SIG-M5 (cell line): ENCODE measurements around the gene MYO3B.

Experiments
- DNase-seq: peaks from one replicate; lab custom pipeline; 2025; lab: John Stamatoyannopoulos, UW

MYO3B gene

DNA sequence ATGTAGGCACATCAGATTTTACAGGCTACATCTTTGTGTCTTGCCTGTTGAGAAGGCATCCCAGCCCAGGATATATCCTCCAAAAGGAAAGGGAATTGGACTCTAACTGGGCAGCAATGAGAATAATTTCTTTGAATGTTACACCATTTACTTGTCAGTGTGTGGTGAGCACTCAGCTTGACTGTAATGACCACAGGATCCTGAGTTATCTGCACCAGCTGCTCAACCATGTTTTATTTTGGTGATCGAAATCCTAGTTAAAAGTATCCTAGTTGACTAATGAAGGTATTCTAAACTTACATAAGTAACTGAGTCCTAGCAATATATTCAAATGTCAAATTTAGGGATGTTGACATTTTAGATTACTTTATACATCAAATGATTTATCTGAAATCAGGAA is 123.0 kb downstream of the MYO3B start:
- DNase-seq: no peak

DNA sequence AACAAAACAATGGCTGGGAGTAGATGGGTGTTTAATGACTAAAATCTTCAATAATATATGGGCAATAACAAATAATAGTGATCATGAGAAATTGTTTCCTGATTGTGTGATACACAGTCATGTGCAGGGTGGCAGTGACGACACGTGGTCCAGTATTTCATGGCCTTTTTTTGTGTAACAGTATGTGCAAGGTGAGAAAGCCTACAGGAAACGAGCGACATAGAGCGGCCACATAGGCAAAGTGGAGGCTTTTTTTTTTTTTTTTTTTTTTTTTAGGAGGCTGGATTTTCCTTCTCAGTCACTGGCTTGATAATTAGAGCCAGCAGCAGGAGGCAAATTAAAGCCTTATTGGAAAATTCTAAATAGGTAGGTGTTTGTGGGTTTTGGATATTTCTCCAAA is 123.7 kb downstream of the MYO3B start:
- no peak for DNase-seq

DNA sequence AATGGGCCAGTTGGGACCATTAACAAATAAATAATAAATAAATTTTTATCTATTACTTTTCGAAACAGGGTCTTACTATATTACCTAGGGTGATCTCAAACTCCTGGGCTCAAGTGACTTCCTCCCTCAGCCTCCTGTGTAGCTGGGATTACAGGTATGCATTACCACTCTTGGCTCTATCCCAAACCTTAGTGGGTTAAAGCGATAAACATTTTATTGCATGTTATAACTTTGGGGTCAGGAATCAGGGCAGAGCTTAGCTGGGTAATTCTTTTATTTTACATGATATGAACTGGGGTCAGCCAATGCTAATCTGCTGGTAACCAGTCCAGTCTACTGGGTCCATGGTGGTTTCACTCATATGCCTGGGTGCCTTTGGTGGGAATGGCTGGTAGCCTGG is 127.8 kb downstream of the MYO3B start:
- DNase-seq: no peak

DNA sequence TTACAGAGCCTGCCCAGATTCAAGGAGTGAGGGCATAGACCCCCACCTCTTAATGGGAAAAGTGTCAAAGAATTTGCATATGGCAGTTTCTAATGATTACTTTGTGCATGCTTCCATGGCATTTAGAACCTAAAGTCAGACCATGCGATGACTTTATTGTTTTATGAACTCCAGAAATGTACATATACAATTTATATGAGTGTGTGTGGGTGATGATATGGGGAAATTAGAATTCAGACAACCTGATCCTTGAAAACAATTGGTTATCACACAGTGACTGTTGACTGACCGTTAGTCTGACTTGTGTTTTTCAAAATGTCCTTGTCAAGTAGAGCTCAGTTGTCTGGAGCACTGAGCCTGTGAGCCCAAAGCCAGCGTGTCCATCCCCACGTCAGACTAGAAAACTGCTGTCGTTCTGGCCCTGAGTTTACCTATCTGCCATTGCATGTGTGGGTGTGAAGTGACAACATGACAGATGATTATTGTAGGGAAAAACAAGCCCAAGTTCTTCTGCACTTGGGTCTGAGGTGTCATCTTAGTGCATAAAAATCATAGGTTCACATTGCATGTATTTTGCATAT is 128.4 kb downstream of the MYO3B start:
- DNase-seq: no peak

DNA sequence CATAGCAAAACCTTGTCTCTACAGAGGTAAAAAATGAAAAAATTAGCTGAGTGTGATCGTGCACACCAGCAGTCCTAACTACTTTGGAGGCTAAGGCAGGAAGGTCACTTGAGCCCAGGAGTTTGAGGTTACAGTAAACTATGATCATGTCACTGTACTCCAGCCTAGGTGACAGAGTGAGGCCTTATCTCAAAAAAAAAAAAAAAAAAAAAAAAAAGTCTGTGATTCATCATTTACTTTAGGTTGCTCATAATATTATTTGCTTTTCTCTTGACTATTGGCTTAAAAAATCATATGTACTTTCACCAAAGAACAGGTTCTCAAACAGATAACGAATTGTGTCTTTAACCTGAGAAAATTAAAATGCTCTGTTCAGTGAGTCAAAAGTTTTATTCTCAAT is 129.1 kb downstream of the MYO3B start:
- no peak for DNase-seq

DNA sequence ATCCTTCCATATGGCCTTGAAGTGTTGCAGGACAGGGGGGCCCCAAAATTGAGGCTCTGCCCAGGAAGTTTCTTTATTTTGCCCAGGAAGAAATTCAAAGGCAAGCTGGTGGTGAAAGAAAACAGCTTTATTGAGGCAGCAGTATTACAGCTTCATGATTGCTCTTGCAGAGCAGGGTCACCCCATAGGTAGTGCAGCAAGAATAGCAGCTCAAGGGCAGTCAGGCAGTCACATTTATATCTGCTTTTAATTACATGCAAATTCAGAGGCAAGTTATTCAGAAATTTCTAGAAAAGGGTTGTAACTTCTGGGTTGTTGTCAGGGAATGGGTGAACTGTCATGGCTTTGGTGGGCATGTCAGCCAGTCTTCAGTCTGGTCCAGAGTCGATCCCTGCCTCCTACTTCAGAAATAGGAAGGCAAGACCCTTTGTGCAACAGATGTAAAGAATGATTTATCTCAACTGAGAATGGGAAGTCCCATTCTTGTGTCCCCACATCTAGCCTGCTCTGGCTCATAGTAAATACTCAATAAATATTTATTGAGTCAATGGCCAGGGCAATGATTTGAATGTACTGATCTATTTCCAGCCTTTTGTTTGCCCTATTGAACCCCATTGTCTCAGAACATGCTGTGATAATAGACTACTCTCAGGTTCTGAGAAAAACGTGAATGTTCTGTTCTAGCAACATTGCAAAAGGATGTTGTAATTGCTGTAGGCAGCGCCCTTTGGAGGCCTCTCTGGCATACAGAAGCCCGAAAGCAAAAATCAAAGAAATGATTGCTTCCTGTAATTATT is 129.8 kb downstream of the MYO3B start:
- no peak for DNase-seq

DNA sequence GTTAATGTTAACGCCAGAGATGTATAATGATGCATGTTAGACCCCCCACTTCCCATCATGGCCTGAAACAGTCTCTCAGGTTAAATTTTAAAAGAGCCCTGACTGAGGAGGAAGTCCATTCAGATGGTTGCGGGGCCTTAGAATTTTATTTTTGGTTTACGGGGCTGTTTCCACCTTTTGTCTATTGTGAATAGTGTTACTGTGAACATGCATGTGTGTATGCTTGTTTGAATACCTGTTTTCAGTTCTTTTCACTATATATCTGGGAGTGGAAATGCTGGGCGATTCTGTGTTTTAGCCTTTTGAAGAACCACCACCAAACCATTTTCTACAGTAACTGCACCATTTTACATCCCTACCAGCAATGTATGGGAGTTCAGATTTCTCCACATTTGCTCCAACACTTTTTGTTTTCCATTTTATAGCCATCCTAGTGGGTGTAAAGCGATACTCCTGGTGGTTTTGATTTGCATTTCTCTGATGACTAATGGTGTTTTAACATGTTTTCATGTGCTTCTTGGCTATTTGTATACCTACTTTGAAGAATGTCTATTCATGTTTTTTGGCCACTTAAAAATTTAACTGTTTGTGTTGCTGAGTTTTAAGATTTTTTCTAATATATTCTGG is 133.0 kb downstream of the MYO3B start:
- DNase-seq: no peak

DNA sequence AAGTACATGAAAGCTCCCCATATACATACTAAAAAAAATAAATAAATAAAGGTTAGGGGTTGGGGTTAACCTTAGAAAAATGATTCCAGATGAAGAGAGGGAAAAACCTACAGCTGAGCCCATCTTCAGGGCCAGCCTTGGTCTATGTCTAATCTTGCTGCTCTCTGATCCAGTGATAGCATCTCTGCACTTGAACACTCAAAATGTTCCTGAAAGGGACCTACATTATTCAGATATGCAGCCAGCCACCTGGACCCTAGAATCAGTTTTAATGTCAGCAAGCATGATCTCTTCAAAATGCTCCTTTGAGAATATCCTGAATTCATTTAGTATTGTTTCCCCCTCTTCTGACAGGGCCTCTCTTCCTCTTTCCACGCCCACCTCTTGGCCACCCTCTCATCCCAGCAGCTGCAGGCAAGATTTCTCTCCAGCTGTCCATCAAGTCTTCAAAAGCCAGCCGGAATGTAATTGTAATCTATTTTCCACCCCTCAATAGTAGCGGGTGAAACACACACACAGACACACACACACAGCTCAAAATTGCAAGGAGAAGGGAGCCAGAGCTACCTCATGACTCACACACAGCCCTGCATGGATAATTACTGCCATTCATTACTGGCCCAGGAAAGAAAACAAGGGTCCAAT is 135.5 kb downstream of the MYO3B start:
- no peak for DNase-seq

DNA sequence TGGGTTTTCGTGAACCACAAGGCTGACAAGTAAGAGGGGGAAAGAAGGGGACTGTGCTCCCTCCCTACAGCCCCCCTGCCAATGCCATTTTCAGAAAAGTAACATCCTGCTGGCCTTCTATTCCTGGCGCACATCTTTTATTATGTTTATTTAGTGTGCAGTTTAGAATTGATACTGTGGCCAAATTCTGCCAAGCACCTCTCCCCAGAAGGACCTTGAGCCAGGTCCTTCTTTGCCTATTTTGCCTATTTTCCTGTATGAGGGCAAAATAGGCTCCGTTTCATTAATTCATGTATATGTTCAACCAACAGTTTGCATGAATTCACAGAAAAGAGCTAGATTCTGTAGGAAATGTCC is 136.0 kb downstream of the MYO3B start:
- DNase-seq: no peak

DNA sequence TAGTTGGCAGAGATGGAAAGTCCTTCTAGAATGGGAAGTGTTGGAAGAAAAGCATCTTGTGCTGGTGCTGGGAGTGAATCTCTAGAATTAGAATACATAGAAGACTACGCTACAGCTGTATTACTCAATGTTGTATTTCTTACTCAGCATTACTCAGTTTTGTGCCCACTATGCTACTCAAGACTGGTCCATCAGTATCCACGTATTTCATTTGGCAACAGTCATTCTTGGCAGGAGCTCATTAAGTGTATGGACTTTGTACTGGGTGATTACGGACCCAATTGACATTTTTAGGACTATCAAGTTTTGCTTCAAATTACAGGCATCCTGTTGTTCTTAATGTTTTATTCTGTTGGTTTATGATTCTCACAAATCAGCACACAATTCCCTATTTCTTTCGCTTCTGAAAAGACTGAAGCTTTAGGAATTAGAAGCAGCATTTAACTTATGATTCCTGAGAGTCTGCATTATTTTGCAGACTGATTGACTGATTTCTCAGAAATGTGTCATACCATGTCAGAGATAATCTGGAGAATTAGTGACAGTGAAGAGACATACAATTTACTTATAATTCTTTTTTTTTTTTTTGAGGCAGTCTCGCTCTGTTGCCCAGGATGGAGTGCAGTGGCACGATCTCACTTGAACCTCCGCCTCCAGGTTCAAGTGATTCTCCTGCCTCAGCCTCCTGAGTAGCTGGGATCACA is 136.9 kb downstream of the MYO3B start:
- no peak for DNase-seq

DNA sequence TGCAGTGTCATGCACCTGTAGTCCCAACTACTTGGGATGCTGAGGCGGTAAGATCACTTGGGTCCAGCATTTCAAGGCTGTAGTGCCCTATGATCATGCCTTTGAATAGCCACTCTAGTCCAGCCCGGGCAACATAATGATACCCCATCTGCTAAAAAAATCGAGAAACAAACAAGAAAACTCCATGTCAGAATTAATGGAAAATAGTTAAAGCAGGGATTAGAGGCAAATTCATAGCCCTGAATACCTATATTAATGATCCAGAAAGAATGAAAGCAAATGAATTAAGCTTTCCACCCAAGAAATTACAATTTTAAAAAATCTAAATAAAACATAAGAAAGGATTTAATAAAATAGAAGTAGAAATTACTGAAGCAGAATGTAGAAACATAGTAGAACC is 143.0 kb downstream of the MYO3B start:
- DNase-seq: no peak

DNA sequence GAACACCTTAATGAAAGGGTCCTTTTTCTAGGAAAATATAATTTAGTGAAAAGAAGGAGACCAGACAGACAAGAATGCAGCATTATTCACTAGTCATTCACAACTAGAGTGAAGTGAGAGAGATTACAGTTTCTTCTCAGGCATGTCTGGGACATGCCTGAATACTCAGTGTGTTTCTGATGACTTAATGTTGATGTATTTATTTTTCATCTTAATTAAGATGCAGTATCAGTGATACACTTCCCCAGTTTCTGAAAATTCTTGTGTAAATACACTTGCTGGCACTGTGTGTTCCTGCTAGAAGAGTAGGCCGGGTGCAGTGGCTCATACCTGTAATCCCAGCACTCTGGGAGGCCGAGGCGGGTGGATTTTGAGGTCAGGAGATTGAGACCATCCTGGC is 143.6 kb downstream of the MYO3B start:
- no peak for DNase-seq

DNA sequence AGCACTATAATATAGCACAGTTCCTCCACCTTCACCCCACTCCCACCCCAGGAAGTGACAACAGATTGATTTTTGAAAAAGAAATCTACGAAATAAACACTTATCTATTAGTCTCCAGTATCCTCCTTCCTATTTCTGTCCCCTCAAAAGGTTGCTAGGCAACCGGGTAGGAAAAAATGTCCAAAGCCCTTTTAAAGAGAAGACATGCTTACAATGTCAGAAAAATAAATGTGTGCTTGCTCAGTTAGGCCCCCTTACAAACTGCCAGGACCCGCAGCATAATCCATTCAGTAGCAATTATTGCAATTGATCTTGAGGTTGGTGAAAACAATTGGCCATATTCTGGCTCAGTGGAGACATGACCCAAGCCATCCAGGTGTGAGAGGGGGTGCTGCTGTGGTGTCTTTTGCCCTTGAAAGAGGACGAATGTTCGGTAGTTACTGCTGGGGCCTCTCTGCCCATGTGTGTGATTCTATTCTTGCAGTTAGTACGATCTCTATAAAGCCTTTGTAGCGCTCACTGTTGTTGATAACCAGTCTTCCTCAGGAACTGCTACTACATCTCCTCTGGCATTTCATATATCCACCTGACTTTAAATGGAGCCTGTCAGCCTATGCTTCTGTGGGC is 144.3 kb downstream of the MYO3B start:
- no peak for DNase-seq

DNA sequence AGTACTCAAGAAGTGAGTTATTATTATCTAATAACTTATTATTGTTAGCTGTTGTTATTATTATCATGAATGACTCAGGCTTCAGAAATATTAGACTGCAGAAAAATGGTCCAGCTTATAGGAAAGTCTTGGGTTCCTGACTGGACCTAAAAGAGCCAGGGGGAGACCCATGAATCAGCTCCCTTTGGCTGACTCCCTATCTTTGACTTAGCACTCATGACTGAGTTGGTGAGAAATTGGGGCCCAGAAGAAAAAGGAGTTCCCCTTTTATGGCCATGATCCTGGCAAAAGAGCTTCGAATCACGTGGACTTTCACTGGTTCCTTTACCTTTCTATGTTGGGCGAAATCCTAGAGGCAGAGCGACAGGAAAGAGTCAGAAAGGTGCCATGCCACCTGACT is 145.8 kb downstream of the MYO3B start:
- DNase-seq: no peak

DNA sequence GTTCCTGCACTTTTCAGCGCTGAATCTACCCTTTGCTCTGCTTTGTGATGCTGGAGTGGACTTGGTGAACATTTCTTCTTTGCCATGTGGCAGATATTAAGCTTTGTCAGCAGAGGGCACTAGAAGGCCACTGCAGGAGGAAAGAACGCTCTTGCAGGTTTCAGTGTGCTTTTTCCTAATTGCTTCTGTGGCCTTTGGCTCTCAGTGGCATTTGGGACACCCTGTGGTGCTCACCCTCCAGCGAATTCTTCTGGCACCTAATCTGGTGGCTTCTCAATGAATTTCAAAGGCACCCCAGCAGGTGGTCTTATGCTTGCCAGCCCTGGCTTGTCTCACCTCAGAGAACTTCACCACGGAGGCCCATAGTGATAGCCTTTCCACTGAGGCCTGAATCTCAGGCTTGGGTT is 146.7 kb downstream of the MYO3B start:
- no peak for DNase-seq

DNA sequence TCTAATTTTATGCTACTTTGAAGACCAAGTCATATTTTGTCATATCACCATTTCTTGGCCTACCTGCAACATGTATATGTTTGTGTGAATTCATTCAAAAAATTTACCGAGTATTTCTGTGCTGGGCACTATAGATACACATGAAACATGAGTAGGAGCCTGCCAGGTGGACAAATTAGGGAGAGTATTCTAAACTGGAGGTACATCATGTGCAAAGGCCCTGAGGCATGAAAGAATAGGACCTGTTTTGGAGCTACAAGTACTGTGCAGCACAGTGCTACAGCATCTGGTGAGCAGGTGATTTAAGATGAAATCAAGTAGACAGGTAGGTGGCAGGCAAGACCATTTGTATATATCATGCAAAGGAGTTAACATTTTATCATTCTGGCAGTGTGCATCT is 152.9 kb downstream of the MYO3B start:
- no peak for DNase-seq

DNA sequence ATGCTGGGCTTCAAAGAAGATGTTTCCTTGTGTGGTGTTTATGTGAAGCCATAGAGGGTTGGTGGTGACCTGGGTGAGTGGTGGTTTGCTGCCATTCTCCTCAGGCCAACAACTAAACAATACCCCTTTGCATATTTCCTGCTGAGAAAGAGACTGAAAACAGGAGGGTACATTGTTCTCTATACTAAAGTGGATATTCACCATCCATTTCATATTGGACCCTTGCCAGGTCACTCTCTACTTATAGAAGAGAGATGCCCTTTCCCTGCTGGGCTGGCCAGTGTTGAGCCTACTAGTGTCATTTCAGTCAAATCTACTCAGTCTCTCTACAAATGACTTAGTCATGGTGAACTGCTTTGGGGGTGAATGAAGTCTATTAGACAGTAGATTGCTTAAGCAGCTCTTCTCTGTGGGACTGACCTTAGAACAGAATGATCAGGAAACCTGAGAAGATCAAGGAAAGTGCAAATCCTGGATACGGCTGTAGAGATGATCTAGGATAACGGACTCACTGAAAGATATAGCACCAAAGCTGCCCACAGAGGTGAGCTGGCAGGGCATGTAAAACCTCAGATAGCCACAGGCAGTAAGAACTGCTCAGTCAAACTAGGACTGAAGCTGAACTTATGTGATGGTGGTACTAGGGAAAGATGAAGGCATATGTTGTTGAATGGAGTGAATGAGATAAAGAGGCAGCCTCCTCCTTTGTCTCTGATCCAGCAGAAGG is 154.9 kb downstream of the MYO3B start:
- DNase-seq: no peak

DNA sequence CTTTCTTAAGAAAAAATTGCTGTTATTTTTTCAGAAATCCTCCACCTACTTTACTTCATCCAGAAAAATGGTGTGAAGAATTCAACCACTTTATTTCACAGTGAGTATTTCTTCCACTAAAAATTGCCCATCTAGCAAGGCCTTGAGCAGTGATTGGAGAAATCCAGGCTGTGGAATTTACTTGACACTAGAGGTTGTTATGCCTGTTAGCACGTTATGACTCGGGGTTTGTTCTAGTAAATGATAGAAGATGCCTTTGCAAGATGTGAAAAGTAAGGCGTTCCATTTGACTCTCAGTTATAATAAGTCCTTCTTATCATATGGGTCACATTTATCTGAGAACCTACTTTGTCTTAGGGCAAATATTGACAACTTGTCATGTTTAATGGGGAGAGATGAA is 157.4 kb downstream of the MYO3B start:
- no peak for DNase-seq

DNA sequence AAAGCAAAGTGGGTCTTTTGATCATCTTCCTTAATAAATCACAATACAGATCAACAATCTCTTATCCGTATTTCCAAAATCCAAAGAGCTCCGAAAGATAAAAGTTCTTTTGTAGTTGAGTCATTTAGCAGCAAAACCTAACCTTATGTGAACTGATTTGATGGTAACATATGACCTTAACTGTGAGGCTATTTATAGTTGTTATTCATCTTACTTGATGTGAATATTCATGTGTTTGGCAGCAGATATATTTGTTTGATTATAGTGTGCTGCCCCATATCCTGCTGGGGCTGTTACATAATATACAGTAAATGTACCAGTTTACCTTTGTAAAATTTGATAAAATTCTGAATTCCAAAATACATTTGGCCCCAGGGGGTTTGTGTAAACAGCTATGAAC is 158.5 kb downstream of the MYO3B start:
- no peak for DNase-seq

DNA sequence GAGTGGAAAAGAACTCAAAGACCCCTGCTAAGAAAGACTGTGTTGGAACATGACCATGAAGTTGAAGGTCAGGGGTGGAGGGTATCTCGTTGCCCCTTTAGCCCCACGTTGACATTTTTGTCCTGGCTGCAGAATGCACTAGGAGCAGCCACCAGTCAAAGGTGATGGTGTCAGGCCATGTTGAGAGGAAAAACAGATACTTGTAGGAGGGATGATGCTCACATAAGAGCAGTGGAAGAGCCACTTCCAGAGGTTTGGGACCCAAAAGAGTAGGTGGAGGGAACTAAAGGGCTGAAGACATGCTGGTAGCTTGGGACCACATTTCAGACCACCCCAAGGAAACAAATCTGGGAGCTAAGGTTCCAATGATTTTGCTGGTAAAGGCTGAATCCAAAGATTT is 159.0 kb downstream of the MYO3B start:
- no peak for DNase-seq

DNA sequence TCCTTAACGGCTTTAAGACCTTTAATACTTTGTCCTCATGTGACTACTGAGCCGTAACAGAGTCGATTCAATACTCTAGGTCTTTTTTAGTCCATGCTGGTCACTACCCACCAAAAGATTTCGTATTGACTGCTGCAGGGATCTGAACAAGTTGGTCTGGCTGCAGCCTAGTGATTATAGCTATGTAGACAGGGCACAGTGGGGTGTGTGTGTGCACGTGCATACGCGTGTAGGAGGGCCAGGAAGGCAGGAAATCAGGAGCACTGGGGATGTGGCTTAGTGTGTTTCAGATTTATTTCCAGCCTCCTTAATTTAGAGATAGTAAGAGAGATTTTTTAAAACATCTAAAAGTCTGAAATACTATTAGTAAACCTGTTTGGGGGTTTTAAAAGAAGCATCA is 161.4 kb downstream of the MYO3B start:
- no peak for DNase-seq
